Measurements from ENCODE around the gene TMEM54.

GRCh38 chr1:32903991-32904785 is 3.0 kb upstream of the TMEM54 start:
- TF ChIP-seq CTCF (IDR thresholded peaks at IDR 0.05; ENCODE audit: insufficient read depth, low read length) (no peak), GABPA (IDR thresholded peaks at IDR 0.05; ENCODE audit: low read depth) (no peak), POLR2AphosphoS5 (IDR thresholded peaks at IDR 0.05; ENCODE audit: low read depth) (no peak), SPI1 (IDR thresholded peaks at IDR 0.05; ENCODE audit: borderline replicate concordance, low read depth) (no peak), REST (IDR thresholded peaks at IDR 0.05; ENCODE audit: insufficient replicate concordance, low read depth) (no peak)
